Hematopoietic multipotent progenitor cell treated with erythropoietin and hydrocortisone succinate and interleukin-3 and kit ligand, for 15 days (in vitro differentiated cells): ENCODE measurements around the gene PCGF2.
A peak's percentile ranks its signal among the peaks of the same experiment; 100 is the strongest.
"Not testable (repeated sequence)": the region's sequence is repeated elsewhere in the genome, so short reads cannot be mapped to it uniquely, and the experiment has no call there.

Experiments used
- DNase-seq: peaks from one replicate; pipeline ENCODE4 v3.0.0-alpha.2; 2015; ENCODE audit warnings: low spot score

PCGF2 gene

GRCh38 chr17:38748149-38748891 is at the start of gene PCGF2:
Gene PCGF2, minus strand, starts transcription at chr17:38748336. Its CDS starts 7,934 bp downstream, at chr17:38740402.
- no peak for DNase-seq

DNA sequence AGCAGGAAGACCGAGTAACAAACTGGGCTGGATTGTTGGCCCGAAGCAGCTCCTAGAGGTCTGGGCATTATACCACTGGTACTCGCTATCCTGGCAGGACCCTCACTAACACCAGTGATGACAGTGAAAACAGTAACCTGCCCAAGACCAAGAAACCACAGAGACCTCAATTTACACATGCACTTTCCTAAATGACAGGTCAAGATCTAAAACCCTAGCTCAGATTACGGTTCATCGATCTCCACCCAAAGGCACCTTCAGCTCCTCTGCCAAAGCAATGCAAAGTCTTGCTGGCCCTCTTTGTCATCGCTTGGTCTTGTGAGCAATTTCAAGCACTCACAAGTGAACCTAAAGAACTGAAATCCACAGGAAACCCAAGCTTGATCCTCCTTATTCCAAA is 49.7 kb upstream of the PCGF2 start:
- DNase-seq: no peak

DNA sequence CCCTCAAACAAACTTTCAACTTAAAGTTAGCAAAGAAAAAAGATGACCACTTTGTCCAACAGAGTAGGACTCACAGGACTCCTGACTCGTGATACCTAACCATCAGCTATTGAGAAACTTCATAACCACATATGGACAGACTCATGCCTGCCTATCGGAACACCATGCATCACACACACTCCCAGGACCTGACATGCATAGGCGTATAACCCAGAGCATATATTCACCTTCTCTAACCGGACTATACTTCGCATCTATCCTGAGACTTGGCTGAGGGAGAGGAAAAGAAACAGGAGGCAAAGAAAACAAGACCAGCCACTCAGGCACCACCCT is 49.0 kb upstream of the PCGF2 start:
- no peak for DNase-seq

GRCh38 chr17:38796451-38797157 is 48.5 kb upstream of the PCGF2 start:
- no peak for DNase-seq

DNA sequence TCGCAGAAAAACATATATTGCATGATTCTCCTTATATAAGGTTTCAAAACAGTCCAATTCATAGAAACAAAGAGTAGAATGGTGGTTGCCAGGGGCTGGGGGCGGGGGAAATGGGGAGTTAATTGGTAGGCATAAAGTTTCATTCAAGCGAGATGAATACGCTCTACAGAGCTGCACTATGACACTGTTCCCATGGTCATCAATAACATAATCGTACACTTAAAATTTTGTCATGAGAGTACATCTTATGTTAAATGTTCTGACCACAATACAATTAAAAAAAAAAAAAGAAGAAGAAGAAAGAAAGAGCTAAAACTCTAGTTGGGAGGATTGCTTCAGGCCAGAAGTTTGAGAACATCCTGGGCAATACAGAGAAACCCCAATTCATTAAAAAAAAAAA is 46.1 kb upstream of the PCGF2 start:
- DNase-seq: no peak

- no peak for DNase-seq
Measured at GRCh38 chr17:38791162-38791561, 43.0 kb upstream of the PCGF2 start.

DNA sequence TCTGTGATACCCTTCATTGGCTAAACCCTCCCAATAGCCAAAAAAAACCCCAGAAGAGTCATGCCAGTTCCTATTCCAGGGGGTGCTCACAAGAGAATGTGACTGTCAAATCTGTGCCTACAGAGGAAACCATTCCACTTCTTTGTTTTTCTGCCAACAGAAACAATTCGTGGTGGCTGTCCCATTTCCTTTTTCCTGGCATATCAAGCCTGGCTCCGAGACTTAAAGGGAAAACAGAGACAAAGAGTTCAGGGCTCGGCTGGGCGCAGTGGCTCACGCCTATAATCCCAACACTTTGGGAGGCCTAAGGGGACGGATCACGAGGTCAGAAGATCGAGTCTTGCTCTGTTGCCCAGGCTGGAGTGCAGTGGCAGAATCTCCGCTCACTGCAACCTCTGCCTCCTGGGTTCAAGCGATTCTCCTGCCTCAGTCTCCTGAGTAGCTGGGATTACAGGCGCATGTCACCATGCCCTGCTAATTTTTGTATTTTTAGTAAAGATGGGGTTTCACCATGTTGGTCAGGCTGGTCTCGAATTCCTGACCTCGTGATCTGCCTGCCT is 42.1 kb upstream of the PCGF2 start:
- not testable (repeated sequence) for DNase-seq

GRCh38 chr17:38789185-38789584 is 41.0 kb upstream of the PCGF2 start:
- DNase-seq: no peak

DNA sequence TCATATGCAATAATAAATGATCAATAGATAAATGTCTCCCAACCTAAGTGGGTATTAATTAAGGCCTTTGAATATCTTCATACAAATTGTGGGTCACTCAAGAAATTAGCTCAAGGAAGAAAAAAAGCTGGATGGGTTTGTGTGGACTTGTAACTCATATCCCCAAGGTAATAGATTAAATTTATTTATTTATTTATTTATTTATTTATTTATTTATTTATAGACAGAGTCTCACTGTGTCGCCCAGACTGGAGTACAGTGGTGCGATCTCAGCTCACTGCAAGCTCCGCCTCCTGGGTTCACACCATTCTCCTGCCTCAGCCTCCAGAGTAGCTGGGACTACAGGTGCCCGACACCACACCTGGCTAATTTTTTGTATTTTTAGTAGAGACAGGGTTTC is 39.9 kb upstream of the PCGF2 start:
- not testable (repeated sequence) for DNase-seq

DNA sequence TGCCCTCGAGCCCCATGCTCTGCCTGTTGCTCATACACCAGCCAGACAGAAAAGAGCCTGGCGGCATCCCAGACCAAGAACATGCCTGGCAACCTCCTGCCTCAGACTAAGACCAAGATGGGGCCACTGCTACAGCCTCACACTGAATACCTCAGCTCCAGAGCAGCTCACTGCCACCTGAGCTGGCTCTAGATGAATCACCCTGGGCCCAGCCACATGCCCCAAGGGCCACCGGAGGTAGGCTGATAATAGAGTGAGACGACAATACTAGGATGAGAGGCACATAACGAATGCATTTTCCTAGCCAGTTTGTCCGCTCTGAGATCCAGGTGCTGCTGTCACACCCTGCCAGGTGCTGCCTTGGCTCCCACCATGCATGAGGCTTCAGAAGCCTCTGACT is 38.2 kb upstream of the PCGF2 start:
- DNase-seq: no peak

DNA sequence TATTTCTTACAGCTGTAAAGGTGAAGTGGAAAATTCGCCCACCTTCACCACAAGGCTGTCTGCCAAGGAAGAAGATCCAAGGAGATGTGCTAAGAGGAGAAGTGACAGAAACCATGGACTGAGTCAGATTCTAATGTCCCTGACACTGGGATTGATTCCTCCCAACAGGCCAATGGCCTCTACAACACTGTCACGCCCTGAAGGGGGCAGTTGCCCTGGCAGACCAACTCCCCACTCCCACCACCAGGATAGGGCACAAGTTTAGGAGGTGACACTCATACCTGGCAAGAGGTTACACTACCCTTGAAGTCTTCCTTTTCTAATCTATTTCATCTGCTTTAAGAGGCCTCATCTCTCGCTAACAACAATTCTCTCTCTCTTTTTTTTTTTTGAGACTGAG is 35.1 kb upstream of the PCGF2 start:
- DNase-seq: no peak

DNA sequence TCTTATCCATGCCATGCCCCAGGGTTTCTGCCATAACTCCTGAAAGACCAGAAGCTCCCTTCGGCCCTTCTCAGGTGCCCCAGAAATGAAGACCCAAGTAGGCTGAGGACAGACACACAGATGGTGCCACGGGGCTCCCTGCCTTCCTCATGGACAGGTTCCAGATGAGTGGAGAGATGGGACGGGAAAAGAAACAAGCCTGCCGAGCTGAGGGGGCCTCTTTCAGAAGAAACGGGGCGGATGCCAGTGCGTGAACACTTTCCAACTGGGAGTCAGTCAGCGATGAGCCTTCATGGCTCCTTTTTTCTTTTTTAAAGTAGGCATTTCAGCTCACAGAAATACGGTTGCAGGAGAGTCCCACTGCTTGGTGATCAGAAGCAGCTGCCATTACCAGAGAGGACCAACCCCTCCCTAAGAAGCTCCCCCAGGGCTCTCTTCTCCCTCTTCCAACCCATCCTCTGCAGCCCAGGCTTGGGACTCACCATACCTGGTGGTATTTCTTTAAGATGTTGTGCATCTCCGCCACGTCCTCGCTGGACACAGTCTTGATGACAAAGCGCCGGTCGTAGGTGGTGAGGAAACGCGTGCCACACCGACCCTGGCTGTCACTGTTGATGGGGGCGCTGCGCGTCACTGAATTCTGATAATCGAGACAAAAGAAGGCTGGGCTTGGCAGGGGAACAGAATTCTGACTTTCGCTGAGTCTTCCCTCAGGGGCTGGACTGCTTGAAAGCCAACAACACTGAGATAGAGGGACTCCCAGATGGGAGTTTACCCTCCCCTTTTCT is 32.0 kb upstream of the PCGF2 start:
- DNase-seq: no peak

DNA sequence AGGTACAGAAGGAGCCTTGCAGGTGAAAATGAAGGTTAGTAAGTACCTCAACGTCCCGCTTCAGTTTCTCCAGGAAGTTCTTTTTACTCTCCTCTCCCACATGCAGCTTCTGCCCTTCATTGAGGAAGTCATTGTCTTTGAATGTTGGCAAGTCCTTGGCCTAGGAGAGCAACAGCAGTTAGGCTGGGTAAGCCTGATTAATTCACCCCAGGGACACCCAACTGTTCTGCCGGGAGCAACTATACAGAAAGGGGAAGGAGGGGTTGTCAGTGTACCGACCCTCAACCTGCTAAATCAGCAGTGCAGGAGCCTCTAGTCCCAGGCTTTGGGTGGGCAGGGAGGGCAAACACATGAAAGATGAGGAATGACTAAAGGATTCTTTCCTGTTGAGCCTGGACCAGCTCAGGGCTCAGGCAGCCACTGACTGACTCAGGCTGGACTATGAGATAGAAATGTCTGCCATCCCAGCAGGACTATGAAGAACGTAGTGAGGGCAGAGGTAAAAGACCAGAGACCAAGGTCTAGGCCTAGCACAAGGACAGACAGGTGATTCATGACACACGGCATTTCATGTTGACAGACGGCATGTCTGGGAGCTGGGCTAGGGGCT is 29.6 kb upstream of the PCGF2 start:
- DNase-seq: no peak

DNA sequence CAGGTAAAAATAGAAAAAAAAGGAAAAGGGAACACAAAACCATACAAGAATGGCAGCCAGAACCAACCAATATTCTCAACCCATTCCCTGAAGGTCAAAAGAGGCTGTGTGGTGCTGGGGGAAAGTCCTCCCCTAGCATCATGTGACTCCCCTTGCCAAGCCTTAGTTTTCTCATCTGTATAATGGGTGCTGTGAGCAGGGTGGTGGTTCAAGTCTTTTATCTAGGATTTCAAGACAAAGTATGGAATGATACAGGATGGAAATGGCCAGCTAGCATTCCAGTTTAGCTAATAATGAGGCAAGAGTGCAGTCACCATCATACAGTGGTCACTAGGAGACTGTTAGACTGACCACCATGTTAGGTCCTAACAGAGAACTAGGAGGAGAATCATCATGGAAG is 25.1 kb upstream of the PCGF2 start:
- DNase-seq: no peak

DNA sequence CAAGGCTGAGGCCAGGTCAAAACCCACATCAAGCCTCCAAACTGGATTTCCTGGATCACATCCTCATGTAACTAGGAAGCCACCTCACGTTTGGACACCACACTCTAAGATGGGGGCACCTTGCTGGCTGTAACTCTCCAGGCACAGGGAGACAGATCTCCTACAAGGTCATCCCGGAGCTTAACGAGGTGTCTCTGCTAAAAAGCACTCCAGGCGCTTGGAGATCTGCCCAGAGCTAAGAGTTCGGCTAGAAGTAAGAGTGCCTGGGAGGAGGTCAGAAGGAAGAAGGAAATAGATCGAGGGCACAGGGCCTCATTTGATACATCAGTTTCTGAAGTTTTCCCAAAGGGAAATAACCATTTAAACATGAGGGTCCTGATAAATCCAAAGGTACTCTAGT is 20.3 kb upstream of the PCGF2 start:
- no peak for DNase-seq

DNA sequence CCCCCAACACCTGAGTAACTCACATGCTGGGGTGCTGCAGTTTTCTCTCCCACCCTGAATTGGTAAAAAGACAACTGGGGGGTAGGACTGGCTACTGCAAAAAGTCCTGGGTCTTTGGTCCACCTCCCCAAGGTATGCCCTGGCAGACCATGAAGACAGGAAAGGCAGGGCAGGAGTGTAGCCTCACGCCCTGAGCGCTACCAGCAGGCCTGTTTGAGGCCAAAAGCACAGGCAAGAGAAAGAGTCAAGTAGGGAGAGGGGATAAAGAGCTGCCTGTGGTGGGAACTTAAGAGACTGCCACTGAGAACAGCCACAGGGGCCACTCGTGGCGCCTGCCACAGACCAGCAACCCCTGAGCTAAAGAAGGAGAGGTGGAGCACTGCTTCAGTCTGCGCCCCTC is 18.2 kb upstream of the PCGF2 start:
- DNase-seq: no peak

GRCh38 chr17:38762231-38762630 is 14.1 kb upstream of the PCGF2 start:
- no peak for DNase-seq

GRCh38 chr17:38761612-38762011 is 13.5 kb upstream of the PCGF2 start:
- DNase-seq: peak; percentile 30

DNA sequence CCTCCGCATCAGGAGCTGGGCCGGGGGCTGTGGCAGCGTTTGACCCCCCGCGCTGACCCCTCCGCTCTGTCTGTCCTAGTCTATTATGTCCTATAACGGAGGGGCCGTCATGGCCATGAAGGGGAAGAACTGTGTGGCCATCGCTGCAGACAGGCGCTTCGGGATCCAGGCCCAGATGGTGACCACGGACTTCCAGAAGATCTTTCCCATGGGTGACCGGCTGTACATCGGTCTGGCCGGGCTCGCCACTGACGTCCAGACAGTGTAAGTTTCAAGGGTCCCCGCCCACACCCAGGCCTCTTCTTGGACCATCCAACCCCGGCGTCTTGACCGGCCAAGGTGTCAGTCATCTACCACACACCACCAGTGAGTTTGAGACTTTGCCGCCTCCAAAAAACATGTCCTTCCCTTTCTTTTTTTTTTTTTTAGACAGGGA is 5.0 kb upstream of the PCGF2 start:
- no peak for DNase-seq

- DNase-seq: peak; percentile 97
Measured at GRCh38 chr17:38752308-38753070, 4.4 kb upstream of the PCGF2 start, which contains the start of gene PSMB3. Gene PSMB3, plus strand, starts transcription at chr17:38752741. Its CDS starts 86 bp downstream, at chr17:38752827.

DNA sequence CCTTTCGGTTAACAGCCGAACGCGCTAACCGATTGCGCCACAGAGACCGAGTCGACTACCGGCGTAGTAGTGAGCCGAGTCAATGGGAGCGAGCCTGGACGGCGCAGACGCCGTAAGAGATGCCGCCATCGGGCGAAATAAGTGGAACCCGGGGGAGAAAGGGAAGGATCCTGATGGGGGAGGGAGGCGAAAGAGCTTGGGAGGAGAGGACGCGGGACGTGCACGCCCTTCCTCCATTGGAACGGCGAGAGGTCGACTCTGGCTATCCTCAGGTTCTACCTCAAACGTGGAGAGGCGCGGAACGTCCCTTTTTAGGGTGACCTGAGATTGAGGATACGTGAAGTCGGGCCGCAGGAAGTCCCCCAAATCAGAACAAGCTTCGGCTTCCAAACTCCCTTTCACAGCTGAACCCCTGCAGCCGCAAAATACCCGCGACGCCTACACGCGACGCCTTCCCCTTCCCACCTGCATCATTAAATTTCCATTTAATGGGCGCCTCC is 3.7 kb upstream of the PCGF2 start:
- peak; percentile 67 for DNase-seq
